HepG2 (cell line): ENCODE results near the gene NVL. TPM values are rescaled to one million over a fixed set of nuclear protein-coding genes. Genes with fewer than 3 reads are reported as not detected.

ENCODE experiments used
- ATAC-seq: fragments of 200-7000 bp; cut with Tn5 transposase; 3 replicates; pipeline ENCODE4 v1.9.1; 2020; ENCODE audit warnings: mild to moderate bottlenecking, moderate library complexity
- BruUV-seq: library from RNA; stranded (reverse); fragments of 400-500 nt; replicated peaks from 2 replicates; lab custom pipeline; 2021; lab: Mats Ljungman, UMichigan
- CTCF ChIA-PET: fragments of 300-600 bp; formaldehyde crosslinking; extraction: SDS; loops from one replicate; lab custom pipeline; 2021; ENCODE audit warnings: low total read pairs, inconsistent platforms, low intra/inter-chr PET ratio; lab: Yijun Ruan, JAX
- POLR2A ChIA-PET: fragments of 350-600 bp; sonication (Branson Sonifier 250); formaldehyde crosslinking; loops from one replicate; lab custom pipeline; 2020; ENCODE audit warnings: antibody characterized with exemption, inconsistent platforms; lab: Yijun Ruan, JAX
- DNase-seq: peaks from one replicate; pipeline ENCODE4 v3.0.0-alpha.2; 2015; ENCODE audit warnings: low spot score
- FAIRE-seq: peaks from 3 replicates; lab custom pipeline; 2011; peaks lifted over from hg19 to GRCh38; lab: Jason Lieb, UNC
- H2AFZ ChIP-seq: one replicate; pipeline ENCODE4 v1.6.1; 2011; ENCODE audit warnings: low read length, inconsistent platforms
- H3K27ac ChIP-seq: fragments of 300-600 bp; 3 replicates; pipeline ENCODE4 v1.8.0; 2011; ENCODE audit warnings: mixed run types, mild to moderate bottlenecking, mixed read lengths, low read length, inconsistent platforms; ENCODE audit not compliant: insufficient read depth; ENCODE audit errors: extremely low read length
- H3K27me3 ChIP-seq, 2 experiments: fragments of 200-600 bp in 1 of 2; 2 replicates in 1 of 2; 3 replicates in 1 of 2; pipeline versions ENCODE4 v1.6.0 to v1.8.0; 2011; ENCODE audit warnings: low read length in 2 of 2, mild to moderate bottlenecking in 2 of 2, moderate library complexity in 2 of 2, inconsistent platforms in 1 of 2; ENCODE audit not compliant: insufficient read depth in 2 of 2, control insufficient read depth in 1 of 2
- H3K36me3 ChIP-seq, 2 experiments: fragments of 200-600 bp in 1 of 2; replicated peaks in 1 of 2; 2 replicates in 1 of 2; 3 replicates in 1 of 2; pipeline versions ENCODE4 v1.5.1 to v1.8.0; 2011; ENCODE audit warnings: low read length in 2 of 2, inconsistent platforms in 1 of 2; ENCODE audit not compliant: insufficient read depth in 2 of 2, control insufficient read depth in 1 of 2
- H3K4me1 ChIP-seq: 2 replicates; pipeline ENCODE4 v1.5.1; 2012; ENCODE audit warnings: low read length, inconsistent platforms; ENCODE audit not compliant: insufficient read depth
- H3K4me2 ChIP-seq: 2 replicates; pipeline ENCODE4 v1.6.0; 2011; ENCODE audit warnings: low read depth, low read length, inconsistent platforms
- H3K4me3 ChIP-seq, 3 experiments: fragments of 200-600 bp in 1 of 3; sonication (generic), shearing (Covaris generic) in 1 of 3; replicated peaks in 1 of 3; 2 replicates each; pipeline ENCODE4 v1.5.1; 2011 to 2016; ENCODE audit warnings: low read length in 3 of 3, inconsistent platforms in 2 of 3, low read depth in 2 of 3, mild to moderate bottlenecking in 2 of 3, control low read depth in 1 of 3, mixed read lengths in 1 of 3; ENCODE audit not compliant: insufficient read depth in 1 of 3
- H3K79me2 ChIP-seq: one replicate; pipeline ENCODE4 v1.6.1; 2011; ENCODE audit warnings: low read length, inconsistent platforms; ENCODE audit not compliant: insufficient read depth
- H3K9ac ChIP-seq: 2 replicates; pipeline ENCODE4 v1.6.0; 2011; ENCODE audit warnings: mild to moderate bottlenecking, low read depth, low read length, inconsistent platforms; ENCODE audit not compliant: insufficient read depth
- H3K9me3 ChIP-seq: 2 replicates; pipeline ENCODE4 v1.5.1; 2012; ENCODE audit warnings: mild to moderate bottlenecking, low read length
- H4K20me1 ChIP-seq: 2 replicates; pipeline ENCODE4 v1.6.0; 2011; ENCODE audit warnings: inconsistent platforms, mild to moderate bottlenecking, low read length, moderate library complexity; ENCODE audit not compliant: insufficient read depth
- ARID3A ChIP-seq: IDR thresholded peaks from 2 replicates; pipeline ENCODE4 v1.6.1; 2012; ENCODE audit warnings: low read depth, low read length, improper control_type of control experiment
- ATF7 ChIP-seq, 2 experiments: fragments of 450-650 bp in 1 of 2; sonication (generic) in 1 of 2; formaldehyde crosslinking in 1 of 2; IDR thresholded peaks; 2 replicates each; pipeline versions ENCODE4 v1.4.0 to v1.6.1; 2016 to 2020; ENCODE audit warnings: antibody characterized with exemption in 1 of 2, mild to moderate bottlenecking in 1 of 2, missing genetic modification reagents in 1 of 2
- ATRX ChIP-seq: sonication (generic); formaldehyde crosslinking; IDR thresholded peaks from 2 replicates; pipeline ENCODE4 v1.4.0; 2020; ENCODE audit warnings: missing genetic modification reagents, borderline replicate concordance
- GZF1 ChIP-seq: sonication (generic); formaldehyde crosslinking; IDR thresholded peaks from 2 replicates; pipeline ENCODE4 v1.5.1; 2020; ENCODE audit warnings: mild to moderate bottlenecking, missing genetic modification reagents
- HMG20A ChIP-seq: IDR thresholded peaks from 2 replicates; pipeline ENCODE4 v1.6.1; 2016; ENCODE audit warnings: borderline replicate concordance
- HNRNPK ChIP-seq: fragments of 200-400 bp; formaldehyde crosslinking; IDR thresholded peaks from 2 replicates; pipeline ENCODE4 v1.6.1; 2018; ENCODE audit warnings: low read length, low read depth, moderate library complexity, mild to moderate bottlenecking; ENCODE audit not compliant: poor library complexity, severe bottlenecking
- HOXA7 ChIP-seq: sonication (generic); formaldehyde crosslinking; IDR thresholded peaks from 2 replicates; pipeline ENCODE4 v1.8.1; 2022; ENCODE audit warnings: mild to moderate bottlenecking, missing genetic modification reagents, moderate library complexity
- KAT7 ChIP-seq: IDR thresholded peaks from 2 replicates; pipeline ENCODE4 v1.6.1; 2018; ENCODE audit warnings: borderline replicate concordance, missing compliant biosample characterization
- KLF12 ChIP-seq: sonication (generic); formaldehyde crosslinking; IDR thresholded peaks from 2 replicates; pipeline ENCODE4 v1.4.0; 2020; ENCODE audit warnings: missing genetic modification reagents, borderline replicate concordance
- MXI1 ChIP-seq: IDR thresholded peaks from 3 replicates; pipeline ENCODE4 v1.6.1; 2012; ENCODE audit warnings: low read depth, low read length, inconsistent platforms, borderline replicate concordance
- NFE2L2 ChIP-seq: fragments of 150-350 bp; IDR thresholded peaks from 2 replicates; pipeline ENCODE4 v1.6.1; 2014; ENCODE audit warnings: low read length
- NFKBIZ ChIP-seq: IDR thresholded peaks from 2 replicates; pipeline ENCODE4 v1.6.1; 2018; ENCODE audit warnings: missing genetic modification reagents, missing compliant biosample characterization
- SAP130 ChIP-seq: IDR thresholded peaks from 2 replicates; pipeline ENCODE4 v1.6.1; 2016; ENCODE audit warnings: low read depth
- SOX6 ChIP-seq, 2 experiments: fragments of 450-650 bp in 1 of 2; sonication (generic) in 1 of 2; formaldehyde crosslinking in 1 of 2; IDR thresholded peaks; 2 replicates each; pipeline versions ENCODE4 v1.4.0 to v1.6.1; 2017 to 2020; ENCODE audit warnings: antibody characterized with exemption in 1 of 2, mild to moderate bottlenecking in 1 of 2, missing genetic modification reagents in 1 of 2
- SRSF9 ChIP-seq: fragments of 200-400 bp; formaldehyde crosslinking; IDR thresholded peaks from 2 replicates; pipeline ENCODE4 v1.6.1; 2018; ENCODE audit warnings: borderline replicate concordance, mild to moderate bottlenecking, low read depth, low read length; ENCODE audit not compliant: insufficient read depth, poor library complexity, severe bottlenecking
- STAG1 ChIP-seq: sonication (generic); formaldehyde crosslinking; IDR thresholded peaks from 2 replicates; pipeline ENCODE4 v1.4.0; 2020; ENCODE audit warnings: missing genetic modification reagents
- ZMYM2 ChIP-seq: sonication (generic); formaldehyde crosslinking; IDR thresholded peaks from 2 replicates; pipeline ENCODE4 v1.8.0; 2022; ENCODE audit warnings: mild to moderate bottlenecking, missing genetic modification reagents
- ZNF3 ChIP-seq: IDR thresholded peaks from 2 replicates; pipeline ENCODE4 v1.7.0; 2017; ENCODE audit warnings: inconsistent platforms
- ZNF598 ChIP-seq: sonication (generic); formaldehyde crosslinking; IDR thresholded peaks from 2 replicates; pipeline ENCODE4 v1.5.1; 2020; ENCODE audit warnings: mild to moderate bottlenecking, missing genetic modification reagents, borderline replicate concordance
- ZNF660 ChIP-seq: sonication (generic); formaldehyde crosslinking; IDR thresholded peaks from 2 replicates; pipeline ENCODE4 v1.5.1; 2020; ENCODE audit warnings: mild to moderate bottlenecking, low read depth, missing genetic modification reagents, borderline replicate concordance
- ZNF776 ChIP-seq: sonication (generic); formaldehyde crosslinking; IDR thresholded peaks from 2 replicates; pipeline ENCODE4 v1.4.0; 2020; ENCODE audit warnings: mild to moderate bottlenecking, missing genetic modification reagents
- ZNF800 ChIP-seq: sonication (generic); formaldehyde crosslinking; IDR thresholded peaks from 2 replicates; pipeline ENCODE4 v1.4.0; 2020; ENCODE audit warnings: missing genetic modification reagents
- WGBS: methylation state at CpG from one replicate; pipeline ENCODE4 v1.1.6; 2017; ENCODE audit warnings: low lambda C conversion rate; 5-methylcytosine and 5-hydroxymethylcytosine counted together
- in situ Hi-C: cut with HindIII; loops from 2 replicates; pipeline ENCODE4 v1.10.0; 2017; ENCODE audit warnings: low pct_unique_long_range_greater_than_20kb; ENCODE audit not compliant: extremely low pct_ligation_motif_present
- intact Hi-C: fragments of 100-400 bp; cut with micrococcal nuclease; formaldehyde crosslinking; loops from one replicate; pipeline ENCODE4 v1.10.0; 2022; ENCODE audit not compliant: unreplicated experiment
- polyA plus RNA-seq, 8 experiments: library from polyadenylated mRNA; depleted of rRNA in 3 of 8; stranded (reverse) in 7 of 8; unstranded in 1 of 8; fragments of >200 nt; fragmentation: Illumina TruSeq in 4 of 8; extraction: Trizol in 4 of 8; gene quantifications; 2 replicates each; pipeline versions ENCODE4 v1.2.1 to v1.2.3, GENCODE V29; 2011 to 2016; ENCODE audit warnings: low read depth in 4 of 8, missing spikeins in 1 of 8, mixed read lengths in 1 of 8; ENCODE audit not compliant: insufficient read depth in 1 of 8
- total RNA-seq, 5 experiments: library from RNA; depleted of rRNA; stranded (reverse); fragments of >200 nt; fragmentation: Illumina TruSeq; extraction: Trizol; gene quantifications; 2 replicates each; pipeline ENCODE4 v1.2.3, GENCODE V29; 2016; ENCODE audit warnings: low read depth in 1 of 5

The NVL gene
- total and polyA plus RNA-seq, 2 of the 13 experiments (the other 11 are each of a cell fraction or from before 2014, with no cell fraction given) = 8.3 to 21.0 TPM

- FAIRE-seq = peak; percentile 18
- POLR2A ChIA-PET = no interaction called here
- no peaks in the 10 kb centered on the region for H3K36me3 ChIP-seq
- TF ChIP-seq ATRX (CRISPR knock-in tag) = no peak
- TF ChIP-seq GZF1 (CRISPR knock-in tag) = no peak
- no peak for TF ChIP-seq ZNF660 (CRISPR knock-in tag)
- no peak for TF ChIP-seq ATF7 (IDR thresholded peaks at IDR 0.05)
- TF ChIP-seq ATF7 (CRISPR knock-in tag; IDR thresholded peaks at IDR 0.05) = no peak
- no peak for TF ChIP-seq SOX6 (IDR thresholded peaks at IDR 0.05)
- no peak for TF ChIP-seq SOX6 (CRISPR knock-in tag; IDR thresholded peaks at IDR 0.05)
- TF ChIP-seq ZMYM2 (CRISPR knock-in tag) = no peak
- no peak for TF ChIP-seq KLF12
- no peak for TF ChIP-seq SRSF9
- TF ChIP-seq HOXA7 = no peak
- TF ChIP-seq ZNF3 (CRISPR knock-in tag) = no peak
- no peak for TF ChIP-seq NFE2L2
- no peak for TF ChIP-seq ZNF800 (CRISPR knock-in tag)
- TF ChIP-seq HNRNPK = no peak
- no peak for TF ChIP-seq KAT7 (CRISPR knock-in tag)
- TF ChIP-seq ZNF598 (CRISPR knock-in tag) = no peak
- TF ChIP-seq NFKBIZ (CRISPR knock-in tag) = no peak
- TF ChIP-seq SAP130 = 0 out of 2 replicates have a peak, but pooled peaks have one; percentile 17
- TF ChIP-seq ZNF776 = no peak
- no peak for TF ChIP-seq HMG20A
- TF ChIP-seq MXI1 = no peak
- peak; percentile 85 for TF ChIP-seq STAG1 (CRISPR knock-in tag)
- 0 out of 2 replicates have a peak, but pooled peaks have one; percentile 12 for TF ChIP-seq ARID3A
These were observed 3.4 kb upstream of the NVL start for GRCh38 chr1:224333309-224333926.

More at GRCh38 chr1:224333309-224333926, 3.4 kb upstream of the NVL start:
- no peak overlapping the region for H2AFZ ChIP-seq
- H3K79me2 ChIP-seq = peaks cover 15% of the 10 kb centered on the region
- DNase-seq (peak; percentile 60), ATAC-seq (0 out of 3 replicates have a peak, but pooled peaks have one; percentile 14)
- no peaks in the 10 kb centered on the region for H4K20me1 ChIP-seq
- in situ Hi-C loops = loop anchor here (5.0 kb wide), 1 partner anchor 216 kb away; no protein-coding TSS in a partner anchor
- no peaks in the 10 kb centered on the region; a peak in 1 of 5 replicates for H3K27me3 ChIP-seq
- CTCF ChIA-PET = interaction anchor here (1.2 to 2.4 kb wide), 3 partner anchors 124 to 217 kb away, joined by 3 to 11 read pairs (median 7); no protein-coding TSS in a partner anchor
- H3K4me3 ChIP-seq = no peak overlapping the region
- BruUV-seq = no TSS peak
- H3K27ac ChIP-seq = no peak overlapping the region
- no peak overlapping the region for H3K9ac ChIP-seq
- no peaks in the 10 kb centered on the region for H3K9me3 ChIP-seq
- 0% methylated on average over 3 of the region's 3 CpGs for WGBS
- peaks cover 7% of the 10 kb centered on the region for H3K4me1 ChIP-seq
- no peak overlapping the region for H3K4me2 ChIP-seq
- intact Hi-C loops = loop anchor here (1.0 to 10.0 kb wide), 3 partner anchors 163 to 489 kb away; partner anchors contain the start of gene TP53BP2
